GM18505 (cell line): ENCODE results near the gene MSTN.

Source experiments
- ATAC-seq: cut with Tn5 transposase; IDR thresholded peaks from one replicate; pipeline ENCODE4 v1.9.1; 2021; ENCODE audit not compliant: unreplicated experiment
- POLR2A ChIP-seq: IDR thresholded peaks from 4 replicates; pipeline ENCODE4 v1.6.1; 2011; ENCODE audit warnings: borderline replicate concordance; ENCODE audit not compliant: insufficient read depth, insufficient read length; ENCODE audit errors: extremely low read depth

Gene MSTN

DNA sequence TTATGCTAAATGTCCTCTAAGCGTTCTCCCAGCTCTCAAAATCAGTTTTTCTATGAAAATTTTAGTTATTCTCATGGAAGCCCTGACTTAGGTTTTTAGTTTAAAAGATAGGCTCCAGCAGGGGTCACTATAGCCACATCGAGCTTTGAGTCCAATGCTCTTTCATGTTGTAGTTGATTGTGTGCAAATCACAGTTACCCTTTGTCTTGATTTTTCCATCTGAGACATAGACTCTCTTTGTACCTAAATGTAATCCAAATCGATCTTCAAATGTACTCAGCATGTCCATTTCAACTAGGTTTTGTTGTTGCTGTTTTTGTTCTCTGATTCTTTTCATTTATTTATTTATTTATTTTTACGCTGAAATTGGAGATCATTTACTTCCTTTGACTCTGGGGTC lies 26.4 kb upstream of the MSTN start:
- no peak for ATAC-seq
- TF ChIP-seq POLR2A: no peak

DNA sequence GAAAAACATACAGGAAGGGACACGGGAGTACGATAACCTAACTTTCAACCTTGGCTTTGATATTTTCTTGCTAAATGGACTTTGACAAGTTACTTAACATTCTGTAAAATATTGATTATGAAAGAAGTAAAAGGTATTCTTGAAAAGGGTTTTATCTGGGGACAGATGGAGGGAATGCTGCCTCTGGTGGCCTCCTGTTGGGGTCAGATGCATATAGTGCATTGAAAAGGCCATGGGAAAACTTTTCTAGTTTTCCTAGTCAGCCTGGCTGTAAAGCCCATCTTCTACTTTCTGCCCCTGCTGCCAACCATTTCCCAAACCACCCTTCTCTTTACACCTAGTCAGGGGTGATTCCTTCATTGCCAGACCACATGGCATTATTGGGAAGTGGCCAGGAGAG lies 22.2 kb upstream of the MSTN start:
- no peak for TF ChIP-seq POLR2A
- ATAC-seq: no peak

- TF ChIP-seq POLR2A: no peak
These were observed 19.6 kb upstream of the MSTN start for GRCh38 chr2:190082118-190082517.

GRCh38 chr2:190080527-190081049 lies 18.1 kb upstream of the MSTN start:
- no peak for TF ChIP-seq POLR2A
- ATAC-seq: no peak

More at GRCh38 chr2:190082118-190082517, 19.6 kb upstream of the MSTN start:
- no peak for ATAC-seq

- no peak for ATAC-seq
- TF ChIP-seq POLR2A: no peak
These were observed 16.6 kb upstream of the MSTN start for GRCh38 chr2:190079160-190079559.

DNA sequence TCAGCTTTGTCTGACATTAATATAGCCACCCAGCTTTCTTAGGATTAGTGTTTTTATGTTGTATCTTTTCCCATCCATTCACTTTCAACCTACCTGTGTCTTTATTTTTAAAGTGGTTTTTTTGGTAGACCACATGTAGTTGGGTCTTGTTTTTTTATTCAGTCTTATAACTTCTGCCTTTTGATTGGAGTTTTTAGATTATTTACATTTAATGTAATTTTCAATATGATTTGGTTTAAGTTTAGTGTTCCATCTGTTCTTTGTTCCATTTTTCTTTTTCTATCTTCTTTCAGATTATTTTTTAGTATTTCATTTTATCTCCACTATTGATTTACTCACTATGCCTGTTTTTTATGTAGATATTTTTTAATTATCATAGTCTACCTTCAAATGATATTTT lies 13.1 kb upstream of the MSTN start:
- ATAC-seq: no peak
- no peak for TF ChIP-seq POLR2A

DNA sequence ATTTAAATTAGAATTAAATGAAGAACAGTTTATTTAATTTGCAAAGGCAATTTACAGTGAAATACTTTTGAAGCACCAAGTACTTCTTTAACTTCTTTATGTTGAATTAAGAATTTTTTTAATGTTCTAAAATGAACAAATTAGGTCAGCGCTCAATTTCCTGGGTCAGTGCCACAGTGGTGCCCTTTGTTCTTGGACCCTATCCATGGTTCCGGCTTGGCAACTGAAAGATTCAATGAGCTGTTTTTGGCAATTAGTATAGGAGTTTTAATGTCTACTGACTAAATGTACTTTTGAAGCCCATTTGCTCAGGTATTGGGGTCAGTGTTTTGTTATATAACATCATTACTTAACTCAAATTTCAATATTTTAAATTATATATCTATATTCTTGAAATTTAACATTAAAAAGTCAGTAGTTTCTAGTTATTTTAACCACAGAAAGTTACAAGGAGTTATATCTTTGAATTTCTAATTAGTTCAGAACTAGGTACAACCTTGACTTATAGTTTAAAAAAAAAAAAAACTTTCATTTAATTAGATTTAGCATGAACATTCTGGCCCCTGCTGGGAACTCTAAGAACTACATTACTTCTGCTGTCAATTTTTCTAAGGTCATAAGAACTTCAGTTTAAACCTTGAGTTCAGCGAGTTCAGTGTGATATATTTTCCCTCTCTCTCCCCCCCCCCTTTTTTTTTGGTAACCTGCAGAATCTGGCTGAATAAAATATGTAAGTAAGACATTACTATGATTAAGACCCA lies 7.6 kb upstream of the MSTN start:
- no peak for TF ChIP-seq POLR2A
- no peak for ATAC-seq

DNA sequence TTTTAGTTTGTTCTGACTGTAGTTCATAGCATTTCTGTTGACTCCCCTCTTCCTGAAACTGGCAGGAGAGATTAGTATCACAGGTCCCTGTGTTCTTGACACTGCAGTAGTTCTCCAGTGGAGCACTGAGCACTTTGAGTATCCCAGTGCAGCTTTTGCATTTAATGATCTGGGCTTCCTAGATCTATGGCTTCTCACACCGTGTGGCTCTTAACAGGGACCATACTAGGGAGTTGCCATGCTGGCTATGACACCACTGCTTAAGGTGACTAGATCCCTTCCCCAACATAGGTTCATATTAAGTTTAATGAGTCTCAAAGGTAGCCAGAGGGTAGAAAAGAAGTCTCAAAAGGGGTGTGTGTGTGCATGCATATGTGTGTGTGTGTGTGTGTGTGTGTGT lies 6.2 kb upstream of the MSTN start:
- TF ChIP-seq POLR2A: no peak
- no peak for ATAC-seq

- no peak for ATAC-seq
- TF ChIP-seq POLR2A: no peak
These were observed 3.3 kb upstream of the MSTN start for GRCh38 chr2:190065839-190066238.

DNA sequence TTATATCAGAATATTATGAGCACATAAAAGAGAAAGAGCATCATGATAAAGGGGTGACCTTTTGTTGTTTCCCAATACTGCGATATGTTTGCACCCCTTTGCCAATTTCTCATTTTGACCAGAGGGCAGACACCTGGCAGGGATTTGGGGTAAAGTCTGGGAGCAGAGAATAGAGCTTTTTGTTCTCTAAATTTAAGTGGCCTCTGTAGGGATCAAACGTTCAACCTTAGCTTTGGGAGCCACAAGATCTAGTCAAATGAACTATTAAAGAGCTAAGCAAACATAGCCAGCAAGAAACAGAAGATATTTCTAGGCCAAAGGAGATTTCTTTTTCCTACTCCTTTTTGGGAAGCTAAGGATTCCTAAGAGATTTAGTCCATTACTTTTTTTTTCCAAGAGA lies 1.1 kb upstream of the MSTN start:
- TF ChIP-seq POLR2A: no peak
- ATAC-seq: no peak

DNA sequence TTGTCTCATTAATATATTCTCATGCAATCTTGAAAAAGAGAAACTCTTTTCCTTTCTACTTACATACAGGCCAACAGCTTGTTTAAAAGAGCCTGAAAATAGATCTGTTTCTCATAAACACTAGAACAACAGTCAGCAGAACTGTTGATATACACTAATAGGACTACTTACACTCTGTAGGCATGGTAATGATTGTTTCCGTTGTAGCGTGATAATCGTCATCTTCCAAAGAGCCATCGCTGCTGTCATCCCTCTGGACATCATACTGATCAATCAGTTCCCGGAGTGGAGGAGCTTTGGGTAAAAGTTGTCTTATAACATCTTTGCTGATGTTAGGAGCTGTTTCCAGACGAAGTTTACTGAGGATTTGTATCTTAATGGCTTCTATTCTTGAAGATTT lies 476 bp downstream of the MSTN start:
- ATAC-seq: no peak

GRCh38 chr2:190060626-190061025 lies 1.9 kb downstream of the MSTN start:
- no peak for TF ChIP-seq POLR2A
- ATAC-seq: no peak

More for the DNA sequence above, 476 bp downstream of the MSTN start:
- no peak for TF ChIP-seq POLR2A

DNA sequence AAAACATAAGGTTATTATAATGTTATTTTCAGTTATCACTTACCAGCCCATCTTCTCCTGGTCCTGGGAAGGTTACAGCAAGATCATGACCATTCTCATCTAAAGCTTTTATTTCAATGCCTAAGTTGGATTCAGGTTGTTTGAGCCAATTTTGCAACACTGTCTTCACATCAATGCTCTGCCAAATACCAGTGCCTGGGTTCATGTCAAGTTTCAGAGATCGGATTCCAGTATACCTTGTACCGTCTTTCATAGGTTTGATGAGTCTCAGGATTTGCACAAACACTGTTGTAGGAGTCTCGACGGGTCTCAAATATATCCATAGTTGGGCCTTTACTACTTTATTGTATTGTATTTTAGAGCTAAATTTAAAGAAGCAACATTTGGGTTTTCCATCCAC lies 2.5 kb downstream of the MSTN start:
- no peak for ATAC-seq
- no peak for TF ChIP-seq POLR2A

GRCh38 chr2:190053426-190053825 lies 9.1 kb downstream of the MSTN start:
- no peak for ATAC-seq

GRCh38 chr2:190052307-190052706 lies 10.2 kb downstream of the MSTN start:
- no peak for ATAC-seq
- no peak for TF ChIP-seq POLR2A

More at GRCh38 chr2:190053426-190053825, 9.1 kb downstream of the MSTN start:
- no peak for TF ChIP-seq POLR2A

DNA sequence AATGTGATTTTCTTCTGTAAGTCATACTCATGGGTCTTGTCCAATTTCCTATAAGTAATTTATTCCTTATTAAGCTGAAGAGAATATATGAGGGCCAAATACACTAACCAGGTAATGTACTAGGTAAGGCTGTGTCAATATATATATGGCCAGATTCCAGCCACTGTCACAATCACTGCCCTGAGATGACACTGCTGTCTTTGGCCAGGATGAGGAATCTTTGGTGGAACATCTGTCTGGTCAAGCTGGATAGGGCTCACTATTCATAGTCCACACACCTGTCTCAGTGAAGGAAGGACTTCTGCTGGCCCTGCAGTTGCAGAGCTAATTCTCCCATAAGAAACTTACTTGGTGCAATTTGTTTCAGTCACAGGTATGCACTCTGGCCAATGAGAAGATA lies 11.3 kb downstream of the MSTN start:
- no peak for ATAC-seq
- TF ChIP-seq POLR2A: no peak

GRCh38 chr2:190050001-190050400 lies 12.5 kb downstream of the MSTN start:
- no peak for ATAC-seq
- TF ChIP-seq POLR2A: no peak
